BE2C (cell line): ENCODE results near the gene CFAP65.
A peak's percentile ranks its signal among the peaks of the same experiment; 100 is the strongest.

ENCODE experiments used
- DNase-seq: peaks from one replicate; pipeline ENCODE4 v3.0.0-alpha.2; 2020
- H3K27me3 ChIP-seq: fragments of 250-450 bp; sonication (Bioruptor Pico); 2 replicates; pipeline ENCODE4 v1.5.1; 2020; ENCODE audit warnings: mild to moderate bottlenecking
- H3K36me3 ChIP-seq: fragments of 250-450 bp; sonication (Bioruptor Pico); 2 replicates; pipeline ENCODE4 v1.5.1; 2020; ENCODE audit warnings: mild to moderate bottlenecking
- H3K4me1 ChIP-seq: fragments of 250-450 bp; sonication (Bioruptor Pico); 2 replicates; pipeline ENCODE4 v1.5.1; 2020
- H3K4me3 ChIP-seq: 2 replicates; pipeline ENCODE4 v1.5.1; 2011; ENCODE audit warnings: low read depth, low read length
- H3K9me3 ChIP-seq: fragments of 250-450 bp; sonication (Bioruptor Pico); 2 replicates; pipeline ENCODE4 v1.5.1; 2020
- CTCF ChIP-seq: IDR thresholded peaks from 2 replicates; pipeline ENCODE4 v1.5.1; 2012; ENCODE audit warnings: mild to moderate bottlenecking, low read depth, low read length

Gene CFAP65

GRCh38 chr2:218956039-218956438 lies 85.3 kb downstream of the CFAP65 start:
- H3K4me3 ChIP-seq, result no peak overlapping the region
- H3K27me3 ChIP-seq, result no peaks in the 10 kb centered on the region
- TF ChIP-seq CTCF, result no peak
- no peaks in the 10 kb centered on the region for H3K36me3 ChIP-seq
- H3K9me3 ChIP-seq, result no peaks in the 10 kb centered on the region
- H3K4me1 ChIP-seq, result peaks cover 8% of the 10 kb centered on the region
- no peak for DNase-seq

DNA sequence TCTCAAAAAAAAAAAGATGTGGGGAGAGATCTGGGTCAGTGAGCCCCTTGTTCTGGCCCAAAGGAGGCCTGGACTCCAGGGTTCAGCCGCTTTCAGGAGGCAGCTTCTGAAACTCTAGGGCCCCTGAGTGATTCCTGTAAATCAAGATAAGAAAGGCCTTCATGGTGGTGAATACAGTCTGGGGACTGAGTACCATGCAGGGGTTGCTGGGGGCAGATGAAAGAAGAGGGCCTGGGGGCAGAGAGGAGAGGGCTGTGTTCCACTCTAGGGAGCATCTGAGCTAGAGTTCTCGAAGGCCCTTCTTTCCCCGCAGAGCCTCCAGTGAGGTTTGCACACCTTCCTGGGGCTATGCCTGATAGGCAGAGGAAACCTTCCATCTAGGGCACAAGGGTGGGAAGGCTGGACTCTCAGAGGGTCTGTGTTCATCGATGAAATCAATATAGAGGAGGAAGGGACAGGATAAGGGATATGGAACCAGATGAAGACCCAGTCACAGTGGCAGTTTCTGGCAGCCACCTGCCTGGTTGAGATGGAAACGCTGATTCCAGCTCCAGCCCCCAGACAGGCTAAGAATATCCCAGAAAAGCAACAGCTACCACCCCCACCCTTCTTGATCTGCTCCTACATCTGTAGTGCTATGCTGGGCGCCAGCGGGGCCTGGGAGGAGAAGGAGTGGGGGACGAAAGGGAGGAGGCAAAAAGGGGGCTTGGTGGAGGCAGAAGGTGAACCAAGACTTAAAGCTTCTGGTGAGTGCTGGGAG lies 86.6 kb downstream of the CFAP65 start:
- no peaks in the 10 kb centered on the region for H3K27me3 ChIP-seq
- H3K36me3 ChIP-seq, result 0 out of 2 replicates have a peak, but pooled peaks cover 2% of the 10 kb centered on the region
- no peaks in the 10 kb centered on the region for H3K9me3 ChIP-seq
- no peak for DNase-seq
- H3K4me1 ChIP-seq, result peaks cover 8% of the 10 kb centered on the region
- TF ChIP-seq CTCF, result no peak
- H3K4me3 ChIP-seq, result no peak overlapping the region

GRCh38 chr2:218953366-218953954 lies 87.9 kb downstream of the CFAP65 start:
- peak; percentile 27 for TF ChIP-seq CTCF
- Histone ChIP-seq H3K4me1 (peaks cover 8% of the 10 kb centered on the region), H3K4me3 (no peak overlapping the region), H3K27me3 (no peaks in the 10 kb centered on the region), H3K36me3 (0 out of 2 replicates have a peak, but pooled peaks cover 2% of the 10 kb centered on the region), H3K9me3 (no peaks in the 10 kb centered on the region)
- DNase-seq, result no peak
